Type B pancreatic cell (in vitro differentiated cells): ENCODE data around the gene DMTF1. TPM values are rescaled to one million over a fixed set of nuclear protein-coding genes. Genes with fewer than 3 reads are reported as not detected.
"Not testable (repeated sequence)": the region's sequence is repeated elsewhere in the genome, so short reads cannot be mapped to it uniquely, and the experiment has no call there.

Source experiments
- DNase-seq: peaks from one replicate; pipeline ENCODE4 v3.0.0; 2021; ENCODE audit warnings: mixed read lengths; ENCODE audit not compliant: unreplicated experiment; ENCODE audit errors: extremely low spot score
- H3K27ac Mint-ChIP-seq: 2 replicates; pipeline ENCODE4 v1.8.0; 2021; ENCODE audit warnings: mild to moderate bottlenecking, mixed read lengths
- H3K27me3 Mint-ChIP-seq: 2 replicates; pipeline ENCODE4 v1.8.0; 2021; ENCODE audit warnings: mixed read lengths
- H3K36me3 Mint-ChIP-seq: 2 replicates; pipeline ENCODE4 v1.8.0; 2021; ENCODE audit warnings: mixed read lengths
- H3K4me1 Mint-ChIP-seq: one replicate; pipeline ENCODE4 v1.8.0; 2021; ENCODE audit warnings: mixed read lengths; ENCODE audit not compliant: unreplicated experiment
- H3K4me3 Mint-ChIP-seq: 2 replicates; pipeline ENCODE4 v1.8.0; 2021; ENCODE audit warnings: mild to moderate bottlenecking, mixed read lengths
- H3K9me3 Mint-ChIP-seq: 2 replicates; pipeline ENCODE4 v1.8.0; 2021; ENCODE audit warnings: mixed read lengths
- CTCF ChIP-seq: fragments of 200-600 bp; sonication (generic); conservative IDR thresholded peaks from 2 replicates; pipeline ENCODE4 v1.5.0; 2021; ENCODE audit warnings: antibody characterized with exemption, mild to moderate bottlenecking
- total RNA-seq: library from RNA; stranded (reverse); gene quantifications from 2 replicates; pipeline ENCODE4 v1.2.1, GENCODE V29; 2021; ENCODE audit warnings: low replicate concordance

DMTF1 gene
- total RNA-seq, 1 donor from 2014 or later: 103 TPM

- Mint-ChIP-seq H3K27me3 (peaks cover 20% of the 10 kb centered on the region), H3K36me3 (no peaks in the 10 kb centered on the region), H3K27ac (no peak overlapping the region), H3K4me1 (no peaks in the 10 kb centered on the region), H3K4me3 (no peak overlapping the region), H3K9me3 (no peaks in the 10 kb centered on the region)
- TF ChIP-seq CTCF: no peak
- no peak for DNase-seq
Observed at GRCh38 chr7:87226495-87226894, 74.2 kb downstream of the DMTF1 start.

GRCh38 chr7:87231258-87231657 lies 79.0 kb downstream of the DMTF1 start:
- no peaks in the 10 kb centered on the region for H3K36me3 Mint-ChIP-seq
- H3K4me3 Mint-ChIP-seq: no peak overlapping the region
- no peaks in the 10 kb centered on the region for H3K9me3 Mint-ChIP-seq
- no peak for TF ChIP-seq CTCF
- no peak for DNase-seq
- no peak overlapping the region for H3K27ac Mint-ChIP-seq
- H3K4me1 Mint-ChIP-seq: no peaks in the 10 kb centered on the region
- peaks cover 9% of the 10 kb centered on the region for H3K27me3 Mint-ChIP-seq

GRCh38 chr7:87231711-87232110 lies 79.5 kb downstream of the DMTF1 start:
- DNase-seq: no peak
- Mint-ChIP-seq H3K36me3 (no peaks in the 10 kb centered on the region), H3K4me3 (no peak overlapping the region), H3K27ac (no peak overlapping the region), H3K9me3 (no peaks in the 10 kb centered on the region), H3K27me3 (peaks cover 4% of the 10 kb centered on the region), H3K4me1 (no peaks in the 10 kb centered on the region)
- no peak for TF ChIP-seq CTCF

GRCh38 chr7:87234949-87235348 lies 82.7 kb downstream of the DMTF1 start:
- no peak for DNase-seq
- no peak overlapping the region for H3K4me3 Mint-ChIP-seq
- TF ChIP-seq CTCF: no peak
- no peaks in the 10 kb centered on the region for H3K27me3 Mint-ChIP-seq
- no peaks in the 10 kb centered on the region for H3K36me3 Mint-ChIP-seq
- no peaks in the 10 kb centered on the region for H3K9me3 Mint-ChIP-seq
- H3K4me1 Mint-ChIP-seq: no peaks in the 10 kb centered on the region
- H3K27ac Mint-ChIP-seq: no peak overlapping the region

GRCh38 chr7:87238464-87239051 lies 86.3 kb downstream of the DMTF1 start:
- H3K36me3 Mint-ChIP-seq, H3K4me1 Mint-ChIP-seq, H3K27ac Mint-ChIP-seq, H3K4me3 Mint-ChIP-seq, DNase-seq, H3K9me3 Mint-ChIP-seq, H3K27me3 Mint-ChIP-seq: not testable (repeated sequence)

GRCh38 chr7:87245671-87246070 lies 93.4 kb downstream of the DMTF1 start:
- H3K9me3 Mint-ChIP-seq, H3K36me3 Mint-ChIP-seq, H3K27ac Mint-ChIP-seq, H3K4me1 Mint-ChIP-seq, H3K4me3 Mint-ChIP-seq, DNase-seq: not testable (repeated sequence)
- H3K27me3 Mint-ChIP-seq: peaks cover 14% of the 10 kb centered on the region

Other genes starting within 250 kb of the DMTF1 start
- 29.5 and 39.8 TPM in 2 replicates for gene ELAPOR2, start 92.8 kb upstream of the DMTF1 start, total RNA-seq
- 19.0 and 20.1 TPM in 2 replicates for gene TMEM243, start 67.3 kb downstream of the DMTF1 start, total RNA-seq
- 19.6 and 21.9 TPM in 2 replicates for gene CROT, start 193.2 kb downstream of the DMTF1 start, total RNA-seq